Gastrocnemius medialis (tissue), 4 donors: ENCODE results near the gene PMAIP1. TPM values are rescaled to one million over a fixed set of nuclear protein-coding genes. Genes with fewer than 3 reads are reported as not detected.
A peak's percentile ranks its signal among the peaks of the same experiment; 100 is the strongest.

ENCODE experiments used
- ATAC-seq, 2 donors: fragments of 150-250 bp; one replicate each; pipeline ENCODE4 v1.9.1; 2016
- DNase-seq, 2 donors: peaks; one replicate each; pipeline ENCODE4 v3.0.0-alpha.2; 2019
- H3K27ac ChIP-seq, 4 donors: fragments of 200-600 bp; sonication (generic); 1 replicate in 1 of 4; 2 replicates in 3 of 4; pipeline ENCODE4 v1.5.1; 2016 to 2018; ENCODE audit warnings: mild to moderate bottlenecking in 2 of 4, moderate library complexity in 1 of 4
- H3K27me3 ChIP-seq, 3 donors: fragments of 200-600 bp; sonication (generic) in 2 of 3; 1 replicate in 1 of 3; 2 replicates in 2 of 3; pipeline versions ENCODE4 v1.5.1 to v1.6.0; 2016 to 2019; ENCODE audit warnings: mild to moderate bottlenecking in 1 of 3, moderate library complexity in 1 of 3
- H3K36me3 ChIP-seq, 2 donors: fragments of 200-600 bp; sonication (generic) in 1 of 2; one replicate each; pipeline ENCODE4 v1.5.1; 2017 to 2018
- H3K4me1 ChIP-seq, 2 donors: fragments of 200-600 bp; sonication (generic) in 1 of 2; one replicate each; pipeline ENCODE4 v1.5.1; 2016 to 2017; ENCODE audit warnings: mild to moderate bottlenecking in 2 of 2
- H3K4me3 ChIP-seq, 4 donors: fragments of 200-600 bp; sonication (generic) in 3 of 4; 1 replicate in 1 of 4; 2 replicates in 3 of 4; pipeline ENCODE4 v1.5.1; 2016 to 2019; ENCODE audit warnings: mild to moderate bottlenecking in 2 of 4
- H3K9me3 ChIP-seq, 3 donors: fragments of 200-600 bp; sonication (generic) in 2 of 3; 1 replicate in 1 of 3; 2 replicates in 2 of 3; pipeline ENCODE4 v1.5.1; 2016 to 2019
- POLR2A ChIP-seq, 2 donors: fragments of 450-650 bp; IDR thresholded peaks; one replicate each; pipeline ENCODE4 v1.6.1; 2017; ENCODE audit warnings: antibody characterized with exemption in 2 of 2, mild to moderate bottlenecking in 2 of 2, moderate library complexity in 2 of 2
- in situ Hi-C, 4 donors: fragments of 200-750 bp; cut with MboI; loops; one replicate each; pipeline versions ENCODE4 v1.15.0 to v1.8.0; 2017; ENCODE audit warnings: low sequenced_read_pairs in 4 of 4
- intact Hi-C: fragments of 100-400 bp; cut with DNase I; formaldehyde crosslinking; loops from one replicate; pipeline ENCODE4 v1.15.1; 2023; ENCODE audit warnings: low total_unique reads
- total RNA-seq, 4 donors: library from RNA; depleted of rRNA; stranded (reverse); fragments of >200 nt; gene quantifications; one replicate each; pipeline versions ENCODE4 v1.1.0 to v1.2.3, GENCODE V29; 2016
- TF ChIP-seq, protein P1 (sequence below), 5 experiments: fragments of 450-650 bp in 3 of 5; fragments of 200-600 bp in 2 of 5; sonication (generic) in 2 of 5; IDR thresholded peaks in 4 of 5; conservative IDR thresholded peaks in 1 of 5; 1 replicate in 4 of 5; 2 replicates in 1 of 5; pipeline ENCODE4 v1.5.1; 2016 to 2019; ENCODE audit warnings: antibody characterized with exemption in 5 of 5, mild to moderate bottlenecking in 3 of 5, moderate library complexity in 3 of 5

PMAIP1 gene
- total RNA-seq, 4 donors from 2014 or later, result 0.27 to 1.7 (median 1.2) TPM; not detected in 1

DNA sequence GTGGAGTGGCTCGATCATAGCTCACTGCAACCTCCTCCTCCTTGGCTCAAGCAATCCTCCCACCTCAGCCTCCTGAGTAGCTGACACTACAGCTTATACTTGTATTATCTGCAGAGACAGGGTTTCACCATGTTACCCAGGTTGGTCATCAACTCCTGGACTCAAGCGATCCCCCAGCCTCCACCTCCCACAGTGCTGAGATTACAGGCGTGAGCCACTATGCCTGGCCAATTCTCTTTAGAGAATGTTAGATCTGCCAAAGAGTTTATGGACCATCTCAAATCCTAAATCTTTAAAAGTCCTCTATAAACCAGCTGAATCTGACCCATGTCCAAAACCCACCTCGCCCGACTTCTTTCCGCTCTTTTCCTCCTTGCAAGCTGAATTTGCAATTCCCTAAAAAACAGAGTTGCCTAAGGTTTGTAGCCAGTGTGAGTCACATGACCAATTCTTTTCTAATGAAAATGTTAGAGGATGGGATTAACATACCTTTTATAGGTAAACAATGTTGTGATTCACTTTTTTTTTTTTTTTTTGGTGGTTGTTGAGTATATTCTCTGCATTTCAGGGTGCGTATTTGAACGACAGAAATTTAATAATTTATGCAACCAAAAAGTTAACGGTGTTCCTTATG is 2.4 kb upstream of the PMAIP1 start:
- Histone ChIP-seq H3K4me1 (peaks cover 7 to 10% of the 10 kb centered on the region in 2 donors), H3K27ac (no peak overlapping the region), H3K36me3 (no peaks in the 10 kb centered on the region), H3K9me3 (no peaks in the 10 kb centered on the region), H3K4me3 (no peak overlapping the region), H3K27me3 (peaks cover 15 to 30% (median 17%) of the 10 kb centered on the region in 3 donors)
- intact Hi-C loops, result no loop called here
- no peak for ATAC-seq
- DNase-seq, result no peak
- in situ Hi-C loops, result no loop called here
- TF ChIP-seq, protein P1, sequence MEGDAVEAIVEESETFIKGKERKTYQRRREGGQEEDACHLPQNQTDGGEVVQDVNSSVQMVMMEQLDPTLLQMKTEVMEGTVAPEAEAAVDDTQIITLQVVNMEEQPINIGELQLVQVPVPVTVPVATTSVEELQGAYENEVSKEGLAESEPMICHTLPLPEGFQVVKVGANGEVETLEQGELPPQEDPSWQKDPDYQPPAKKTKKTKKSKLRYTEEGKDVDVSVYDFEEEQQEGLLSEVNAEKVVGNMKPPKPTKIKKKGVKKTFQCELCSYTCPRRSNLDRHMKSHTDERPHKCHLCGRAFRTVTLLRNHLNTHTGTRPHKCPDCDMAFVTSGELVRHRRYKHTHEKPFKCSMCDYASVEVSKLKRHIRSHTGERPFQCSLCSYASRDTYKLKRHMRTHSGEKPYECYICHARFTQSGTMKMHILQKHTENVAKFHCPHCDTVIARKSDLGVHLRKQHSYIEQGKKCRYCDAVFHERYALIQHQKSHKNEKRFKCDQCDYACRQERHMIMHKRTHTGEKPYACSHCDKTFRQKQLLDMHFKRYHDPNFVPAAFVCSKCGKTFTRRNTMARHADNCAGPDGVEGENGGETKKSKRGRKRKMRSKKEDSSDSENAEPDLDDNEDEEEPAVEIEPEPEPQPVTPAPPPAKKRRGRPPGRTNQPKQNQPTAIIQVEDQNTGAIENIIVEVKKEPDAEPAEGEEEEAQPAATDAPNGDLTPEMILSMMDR (IDR thresholded peaks at IDR 0.05 in 4 of 5, conservative IDR thresholded peaks at IDR 0.05 in 1 of 5), result no peak
- TF ChIP-seq POLR2A (IDR thresholded peaks at IDR 0.05), result no peak

DNA sequence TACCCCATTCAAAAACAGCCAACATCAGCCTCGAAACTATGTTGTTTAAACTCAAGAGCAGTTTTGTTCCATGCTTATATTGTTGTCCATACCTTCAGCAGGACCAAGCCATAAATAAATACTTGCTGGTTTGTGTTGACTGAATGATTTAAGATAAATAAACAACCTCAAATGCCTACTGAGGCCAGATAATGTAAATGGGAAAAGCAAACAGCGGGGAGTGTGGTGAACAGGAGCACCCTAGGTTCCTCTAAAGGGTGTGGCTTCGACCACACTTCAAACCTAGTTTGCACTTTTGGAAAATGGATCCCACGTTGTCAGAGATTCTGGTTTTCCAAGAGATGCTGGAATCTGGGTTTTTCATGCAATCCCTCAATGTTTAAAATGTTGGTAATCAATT is 1.7 kb upstream of the PMAIP1 start:
- in situ Hi-C loops (no loop called here), intact Hi-C loops (no loop called here)
- peaks cover 7 to 10% of the 10 kb centered on the region in 2 donors for H3K4me1 ChIP-seq
- no peak for DNase-seq
- no peak for TF ChIP-seq POLR2A (IDR thresholded peaks at IDR 0.05)
- TF ChIP-seq, protein P1 (IDR thresholded peaks at IDR 0.05 in 4 of 5, conservative IDR thresholded peaks at IDR 0.05 in 1 of 5), result no peak
- no peak overlapping the region for H3K4me3 ChIP-seq
- no peak for ATAC-seq
- peaks cover 18 to 36% (median 21%) of the 10 kb centered on the region in 3 donors for H3K27me3 ChIP-seq
- no peak overlapping the region for H3K27ac ChIP-seq
- H3K36me3 ChIP-seq, result no peaks in the 10 kb centered on the region
- H3K9me3 ChIP-seq, result no peaks in the 10 kb centered on the region

DNA sequence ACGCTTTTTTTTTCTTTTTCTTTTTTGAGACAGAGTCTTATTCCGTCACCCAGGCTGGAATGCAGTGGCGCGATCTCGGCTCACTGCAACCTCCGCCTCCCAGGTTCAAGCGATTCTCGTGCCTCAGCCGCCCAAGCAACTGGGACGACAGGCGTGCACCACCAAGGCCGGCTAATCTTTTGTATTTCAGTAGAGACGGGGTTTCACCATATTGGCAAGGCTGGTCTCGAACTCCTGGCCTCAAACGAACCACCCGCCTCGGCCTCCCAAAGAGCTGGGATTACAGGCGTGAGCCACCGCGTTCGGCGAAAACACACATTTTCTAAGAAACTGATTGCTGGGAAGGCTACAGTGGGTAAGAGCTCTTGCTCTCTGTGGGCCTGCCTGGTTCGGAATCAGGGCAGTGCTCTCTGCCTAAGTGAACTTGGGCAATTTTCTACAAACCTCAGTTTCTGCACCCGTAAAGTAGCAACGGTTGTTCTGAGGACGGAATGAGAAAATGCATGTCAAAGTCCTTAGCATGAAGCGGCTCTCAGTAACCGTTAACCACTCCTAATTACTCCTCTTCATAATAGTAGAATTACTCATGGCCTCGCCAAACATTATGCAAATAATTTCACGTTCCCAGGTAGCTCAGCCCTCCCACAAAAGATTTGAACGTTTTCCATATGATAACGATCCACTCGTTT is 1.0 kb upstream of the PMAIP1 start:
- TF ChIP-seq POLR2A (IDR thresholded peaks at IDR 0.05), result no peak
- TF ChIP-seq, protein P1 (IDR thresholded peaks at IDR 0.05 in 4 of 5, conservative IDR thresholded peaks at IDR 0.05 in 1 of 5), result no peak
- Histone ChIP-seq H3K4me3 (peak overlapping the region; percentile 50 to 68 (median 64)), H3K27me3 (peaks cover 21 to 37% (median 23%) of the 10 kb centered on the region in 3 donors), H3K36me3 (no peaks in the 10 kb centered on the region), H3K27ac (peak overlapping the region in 1 of 4 donors; percentile 76), H3K4me1 (peaks cover 7 to 10% of the 10 kb centered on the region in 2 donors), H3K9me3 (no peaks in the 10 kb centered on the region)
- intact Hi-C loops, result no loop called here
- in situ Hi-C loops, result no loop called here
- no peak for ATAC-seq
- no peak for DNase-seq

DNA sequence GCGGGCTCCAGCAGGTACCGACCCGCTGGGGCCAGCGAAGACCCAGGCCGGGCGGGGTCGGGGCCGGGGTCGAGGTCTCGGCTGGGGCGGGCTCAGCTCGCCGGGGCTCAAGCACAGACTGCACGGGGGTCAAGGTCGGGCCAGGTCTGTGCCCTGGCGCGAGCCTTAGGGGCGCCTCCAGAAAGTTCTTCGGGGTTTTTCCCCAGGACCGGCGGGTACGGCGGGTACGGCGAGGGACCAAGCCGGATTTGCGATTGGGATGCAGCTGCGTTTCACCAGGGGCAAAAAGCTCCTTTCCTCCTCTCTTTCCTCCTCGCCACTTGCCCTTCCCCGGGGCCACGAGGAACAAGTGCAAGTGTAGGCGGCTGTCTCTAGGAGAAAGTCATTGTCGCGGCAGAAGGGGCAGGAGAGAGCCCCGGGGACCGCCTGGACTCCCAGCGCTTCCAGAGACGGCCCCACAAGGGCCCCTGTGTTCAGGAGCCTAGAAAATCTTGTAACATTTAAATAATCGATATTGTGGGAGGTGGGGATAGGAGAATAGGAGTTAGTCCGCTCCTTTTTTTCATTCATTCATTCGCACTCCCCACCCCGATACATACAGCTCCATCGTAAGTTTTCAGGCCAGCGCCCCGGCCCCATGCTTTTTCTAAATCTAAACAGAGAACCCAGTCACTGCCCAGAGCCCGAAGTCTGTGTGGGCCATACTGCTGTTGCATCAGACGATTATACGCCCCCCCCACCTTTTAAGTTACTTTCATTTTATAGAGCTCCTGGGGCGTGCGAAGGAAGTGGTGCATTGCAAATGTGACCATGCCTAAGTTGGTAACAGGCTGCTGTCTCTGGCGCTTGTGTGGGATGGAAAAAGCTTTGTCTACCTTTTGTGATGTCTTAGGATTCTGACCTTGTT is 679 bp downstream of the PMAIP1 start:
- Histone ChIP-seq H3K4me1 (peaks cover 7 to 15% of the 10 kb centered on the region in 2 donors), H3K36me3 (no peaks in the 10 kb centered on the region), H3K4me3 (peak overlapping the region; percentile 50 to 68 (median 64)), H3K9me3 (no peaks in the 10 kb centered on the region), H3K27ac (peak overlapping the region; percentile 62 to 79 (median 74)), H3K27me3 (peaks cover 21 to 37% (median 23%) of the 10 kb centered on the region in 3 donors)
- in situ Hi-C loops, result no loop called here
- intact Hi-C loops, result no loop called here
- no peak for DNase-seq
- peak; percentile 9 to 20 for ATAC-seq
- TF ChIP-seq, protein P1 (IDR thresholded peaks at IDR 0.05 in 4 of 5, conservative IDR thresholded peaks at IDR 0.05 in 1 of 5), result no peak
- TF ChIP-seq POLR2A (IDR thresholded peaks at IDR 0.05), result no peak
